SK-N-SH treated with all-trans-retinoic acid at 6 μM for 48 hours (cell line): Measurements from ENCODE around the gene ELMO1.

ENCODE experiments used
- ATAC-seq: fragments of 200-7000 bp; cut with Tn5 transposase; 3 replicates; pipeline ENCODE4 v1.9.1; 2020; ENCODE audit warnings: mild to moderate bottlenecking, moderate library complexity
- ARNTL ChIP-seq: fragments of 450-650 bp; formaldehyde crosslinking; IDR thresholded peaks from 2 replicates; pipeline ENCODE4 v1.5.0; 2020; ENCODE audit warnings: low read depth, mild to moderate bottlenecking, moderate library complexity, borderline replicate concordance
- BACH2 ChIP-seq: fragments of 250-450 bp; sonication (Bioruptor Pico); IDR thresholded peaks from 2 replicates; pipeline ENCODE4 v1.9.0; 2021; ENCODE audit warnings: mild to moderate bottlenecking, borderline replicate concordance
- CSDC2 ChIP-seq: fragments of 250-450 bp; sonication (Bioruptor Pico); IDR thresholded peaks from 2 replicates; pipeline ENCODE4 v1.5.0; 2020; ENCODE audit warnings: mild to moderate bottlenecking, moderate library complexity
- ESRRG ChIP-seq: fragments of 250-450 bp; sonication (Bioruptor Pico); IDR thresholded peaks from 2 replicates; pipeline ENCODE4 v1.6.1; 2021; ENCODE audit warnings: mild to moderate bottlenecking
- GLIS3 ChIP-seq: fragments of 250-450 bp; sonication (Bioruptor Pico); IDR thresholded peaks from 2 replicates; pipeline ENCODE4 v1.5.0; 2020; ENCODE audit warnings: mild to moderate bottlenecking, moderate library complexity
- ISL1 ChIP-seq: fragments of 250-450 bp; sonication (Bioruptor Pico); IDR thresholded peaks from 2 replicates; pipeline ENCODE4 v2.1.2; 2022; ENCODE audit warnings: mild to moderate bottlenecking, moderate library complexity
- OSR1 ChIP-seq: fragments of 250-450 bp; sonication (Bioruptor Pico); IDR thresholded peaks from 2 replicates; pipeline ENCODE4 v1.8.0; 2022; ENCODE audit warnings: moderate library complexity, mild to moderate bottlenecking, inconsistent platforms
- PATZ1 ChIP-seq: fragments of 250-450 bp; sonication (Bioruptor Pico); IDR thresholded peaks from 2 replicates; pipeline ENCODE4 v1.8.0; 2020; ENCODE audit warnings: mild to moderate bottlenecking, moderate library complexity, borderline replicate concordance
- POU6F1 ChIP-seq: fragments of 250-450 bp; sonication (Bioruptor Pico); IDR thresholded peaks from 2 replicates; pipeline ENCODE4 v1.8.0; 2021; ENCODE audit warnings: low read depth, mild to moderate bottlenecking, moderate library complexity, borderline replicate concordance
- PPARA ChIP-seq: fragments of 250-450 bp; sonication (Bioruptor Pico); IDR thresholded peaks from 2 replicates; pipeline ENCODE4 v1.5.0; 2020; ENCODE audit warnings: mild to moderate bottlenecking, borderline replicate concordance
- RARB ChIP-seq: fragments of 250-450 bp; sonication (Bioruptor Pico); IDR thresholded peaks from 2 replicates; pipeline ENCODE4 v1.8.0; 2021; ENCODE audit warnings: mild to moderate bottlenecking, moderate library complexity
- SNAI2 ChIP-seq: fragments of 250-450 bp; sonication (Bioruptor Pico); IDR thresholded peaks from 2 replicates; pipeline ENCODE4 v1.5.0; 2020; ENCODE audit warnings: mild to moderate bottlenecking, moderate library complexity
- TCF4 ChIP-seq: fragments of 250-450 bp; sonication (Bioruptor Pico); IDR thresholded peaks from 2 replicates; pipeline ENCODE4 v1.8.0; 2021; ENCODE audit warnings: mild to moderate bottlenecking, moderate library complexity, borderline replicate concordance
- TOX ChIP-seq: fragments of 250-450 bp; sonication (Bioruptor Pico); IDR thresholded peaks from 2 replicates; pipeline ENCODE4 v1.8.0; 2021; ENCODE audit warnings: mild to moderate bottlenecking, moderate library complexity, borderline replicate concordance
- TSHZ2 ChIP-seq: fragments of 250-450 bp; sonication (Bioruptor Pico); IDR thresholded peaks from 2 replicates; pipeline ENCODE4 v1.5.0; 2020; ENCODE audit warnings: mild to moderate bottlenecking, moderate library complexity
- ZC3H10 ChIP-seq: fragments of 250-450 bp; sonication (Bioruptor Pico); IDR thresholded peaks from 2 replicates; pipeline ENCODE4 v1.5.1; 2021; ENCODE audit warnings: mild to moderate bottlenecking, moderate library complexity
- ZFP3 ChIP-seq: fragments of 250-450 bp; sonication (Bioruptor Pico); IDR thresholded peaks from 2 replicates; pipeline ENCODE4 v1.5.0; 2020; ENCODE audit warnings: mild to moderate bottlenecking, moderate library complexity
- ZFP30 ChIP-seq: fragments of 450-650 bp; formaldehyde crosslinking; IDR thresholded peaks from 2 replicates; pipeline ENCODE4 v1.5.0; 2022; ENCODE audit warnings: mild to moderate bottlenecking, moderate library complexity
- ZNF70 ChIP-seq: fragments of 450-650 bp; formaldehyde crosslinking; IDR thresholded peaks from 2 replicates; pipeline ENCODE4 v1.5.0; 2020; ENCODE audit warnings: mild to moderate bottlenecking, moderate library complexity
- ZNF8 ChIP-seq: fragments of 450-650 bp; formaldehyde crosslinking; IDR thresholded peaks from 2 replicates; pipeline ENCODE4 v1.5.0; 2020; ENCODE audit warnings: mild to moderate bottlenecking, moderate library complexity
- TF ChIP-seq, protein P1 (sequence below): fragments of 250-450 bp; sonication (Bioruptor Pico); IDR thresholded peaks from 2 replicates; pipeline ENCODE4 v1.5.1; 2020; ENCODE audit warnings: low read depth, mild to moderate bottlenecking, moderate library complexity
- TF ChIP-seq, protein P2 (sequence below): fragments of 250-450 bp; sonication (Bioruptor Pico); IDR thresholded peaks from 2 replicates; pipeline ENCODE4 v1.5.1; 2021; ENCODE audit warnings: mild to moderate bottlenecking, moderate library complexity

The ELMO1 gene

GRCh38 chr7:37256631-37257030, 192.0 kb downstream of the ELMO1 start:
- ATAC-seq: no peak
- TF ChIP-seq RARB: no peak
- no peak for TF ChIP-seq ISL1 (CRISPR knock-in tag)
- no peak for TF ChIP-seq POU6F1 (CRISPR knock-in tag)
- TF ChIP-seq TCF4: no peak
- no peak for TF ChIP-seq ZNF8 (CRISPR knock-in tag)
- TF ChIP-seq BACH2 (CRISPR knock-in tag): no peak
- TF ChIP-seq, protein P1, sequence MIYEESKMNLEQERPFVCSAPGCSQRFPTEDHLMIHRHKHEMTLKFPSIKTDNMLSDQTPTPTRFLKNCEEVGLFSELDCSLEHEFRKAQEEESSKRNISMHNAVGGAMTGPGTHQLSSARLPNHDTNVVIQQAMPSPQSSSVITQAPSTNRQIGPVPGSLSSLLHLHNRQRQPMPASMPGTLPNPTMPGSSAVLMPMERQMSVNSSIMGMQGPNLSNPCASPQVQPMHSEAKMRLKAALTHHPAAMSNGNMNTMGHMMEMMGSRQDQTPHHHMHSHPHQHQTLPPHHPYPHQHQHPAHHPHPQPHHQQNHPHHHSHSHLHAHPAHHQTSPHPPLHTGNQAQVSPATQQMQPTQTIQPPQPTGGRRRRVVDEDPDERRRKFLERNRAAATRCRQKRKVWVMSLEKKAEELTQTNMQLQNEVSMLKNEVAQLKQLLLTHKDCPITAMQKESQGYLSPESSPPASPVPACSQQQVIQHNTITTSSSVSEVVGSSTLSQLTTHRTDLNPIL (CRISPR knock-in tag): no peak
- TF ChIP-seq, protein P2, sequence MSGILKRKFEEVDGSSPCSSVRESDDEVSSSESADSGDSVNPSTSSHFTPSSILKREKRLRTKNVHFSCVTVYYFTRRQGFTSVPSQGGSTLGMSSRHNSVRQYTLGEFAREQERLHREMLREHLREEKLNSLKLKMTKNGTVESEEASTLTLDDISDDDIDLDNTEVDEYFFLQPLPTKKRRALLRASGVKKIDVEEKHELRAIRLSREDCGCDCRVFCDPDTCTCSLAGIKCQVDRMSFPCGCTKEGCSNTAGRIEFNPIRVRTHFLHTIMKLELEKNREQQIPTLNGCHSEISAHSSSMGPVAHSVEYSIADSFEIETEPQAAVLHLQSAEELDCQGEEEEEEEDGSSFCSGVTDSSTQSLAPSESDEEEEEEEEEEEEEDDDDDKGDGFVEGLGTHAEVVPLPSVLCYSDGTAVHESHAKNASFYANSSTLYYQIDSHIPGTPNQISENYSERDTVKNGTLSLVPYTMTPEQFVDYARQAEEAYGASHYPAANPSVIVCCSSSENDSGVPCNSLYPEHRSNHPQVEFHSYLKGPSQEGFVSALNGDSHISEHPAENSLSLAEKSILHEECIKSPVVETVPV (CRISPR knock-in tag): no peak
- TF ChIP-seq ZC3H10 (CRISPR knock-in tag): no peak
- TF ChIP-seq TSHZ2 (CRISPR knock-in tag): no peak
- no peak for TF ChIP-seq SNAI2 (CRISPR knock-in tag)
- TF ChIP-seq PPARA: no peak
- no peak for TF ChIP-seq ZNF70 (CRISPR knock-in tag)
- TF ChIP-seq ZFP3: no peak
- TF ChIP-seq ZFP30 (CRISPR knock-in tag): no peak
- no peak for TF ChIP-seq ESRRG (CRISPR knock-in tag)

GRCh38 chr7:37255327-37255944, 193.2 kb downstream of the ELMO1 start:
- ATAC-seq: no peak
- TF ChIP-seq, protein P1 (CRISPR knock-in tag): no peak
- TF ChIP-seq OSR1 (CRISPR knock-in tag) (no peak), TOX (CRISPR knock-in tag) (no peak), PPARA (no peak), CSDC2 (CRISPR knock-in tag) (no peak)
- TF ChIP-seq, protein P2 (CRISPR knock-in tag): no peak

DNA sequence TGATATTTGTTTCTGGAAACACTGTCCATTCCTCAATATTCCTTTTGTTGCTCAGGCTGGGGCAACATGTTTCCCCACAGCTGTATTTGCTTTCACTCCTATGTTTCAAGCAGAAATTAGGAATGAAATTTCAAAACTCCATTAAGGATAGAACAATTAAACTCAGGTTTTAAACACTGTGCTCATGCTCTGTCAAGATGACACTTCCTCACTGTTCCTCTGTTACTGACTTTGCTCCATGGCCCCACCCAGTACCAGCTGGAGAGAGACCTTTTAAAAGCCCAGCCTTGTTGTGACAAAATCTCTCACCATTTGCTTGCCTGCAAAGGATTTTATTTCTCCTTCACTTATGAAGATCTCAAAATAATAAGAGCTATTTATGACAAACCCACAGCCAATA, 197.4 kb downstream of the ELMO1 start:
- no peak for ATAC-seq
- TF ChIP-seq ISL1 (CRISPR knock-in tag): no peak
- no peak for TF ChIP-seq CSDC2 (CRISPR knock-in tag)
- TF ChIP-seq, protein P1 (CRISPR knock-in tag): no peak
- TF ChIP-seq ARNTL: no peak
- TF ChIP-seq BACH2 (CRISPR knock-in tag): no peak
- no peak for TF ChIP-seq ZC3H10 (CRISPR knock-in tag)
- TF ChIP-seq PPARA: no peak
- TF ChIP-seq POU6F1 (CRISPR knock-in tag): no peak
- TF ChIP-seq TCF4: no peak
- TF ChIP-seq OSR1 (CRISPR knock-in tag): no peak
- TF ChIP-seq ZFP3: no peak
- no peak for TF ChIP-seq GLIS3
- TF ChIP-seq ZNF70 (CRISPR knock-in tag): no peak
- no peak for TF ChIP-seq PATZ1 (CRISPR knock-in tag)
